Measurements from ENCODE around the gene MEGF10.
A peak's percentile ranks its signal among the peaks of the same experiment; 100 is the strongest.

The MEGF10 gene

GRCh38 chr5:127486471-127486870, 195.9 kb downstream of the MEGF10 start:
- no peak overlapping the region for H4K8ac ChIP-seq (ENCODE audit: low read depth, low read length)
- no peak overlapping the region for H2BK5ac ChIP-seq (ENCODE audit: low read length)
- no peaks in the 10 kb centered on the region for H3K79me1 ChIP-seq (ENCODE audit: low read length)
- H3K27ac ChIP-seq (ENCODE audit: low read depth, low read length), result no peak overlapping the region
- no peaks in the 10 kb centered on the region for H3K4me1 ChIP-seq (ENCODE audit: control insufficient read depth, low read depth, low read length)
- H3K36me3 ChIP-seq (ENCODE audit: control insufficient read depth, insufficient read depth, low read length), result no peaks in the 10 kb centered on the region
- H2BK120ac ChIP-seq (ENCODE audit: low read depth, low read length), result no peak overlapping the region
- H3K4ac ChIP-seq (ENCODE audit: low read depth, low read length), result no peak overlapping the region
- H3K4me2 ChIP-seq (ENCODE audit: low read length), result no peak overlapping the region
- H3K9ac ChIP-seq (ENCODE audit: low read length), result no peak overlapping the region
- no peaks in the 10 kb centered on the region for H3K79me2 ChIP-seq (ENCODE audit: control insufficient read depth, insufficient read depth, low read length)
- H3K4me3 ChIP-seq (ENCODE audit: low read length), result no peak overlapping the region
- DNase-seq, result no peak
- no peaks in the 10 kb centered on the region for H3K27me3 ChIP-seq (ENCODE audit: insufficient read depth, low read length, poor library complexity)
- no CpG with 5 or more reads among the region's 4 CpGs for WGBS (ENCODE audit: extremely low coverage, insufficient coverage, low lambda C conversion rate)
- no peak overlapping the region for H3K23ac ChIP-seq (ENCODE audit: low read length)
- H2BK15ac ChIP-seq (replicated peaks; ENCODE audit: low read depth), result no peak overlapping the region
- no peak overlapping the region for H3K56ac ChIP-seq (ENCODE audit: low read length)
- no peak overlapping the region for H3K18ac ChIP-seq (ENCODE audit: low read length)
- no peak overlapping the region for H2AK5ac ChIP-seq (ENCODE audit: low read length)
- no peak overlapping the region for H4K5ac ChIP-seq (ENCODE audit: low read length)

- no peak overlapping the region for H3K56ac ChIP-seq (ENCODE audit: low read length)
- no peak overlapping the region for H2BK15ac ChIP-seq (replicated peaks; ENCODE audit: low read depth)
- no peak overlapping the region for H4K8ac ChIP-seq (ENCODE audit: low read depth, low read length)
- no peaks in the 10 kb centered on the region for H3K79me2 ChIP-seq (ENCODE audit: control insufficient read depth, insufficient read depth, low read length)
- DNase-seq, result peak; percentile 49
- no peak overlapping the region for H2AK5ac ChIP-seq (ENCODE audit: low read length)
- no peaks in the 10 kb centered on the region for H3K79me1 ChIP-seq (ENCODE audit: low read length)
- H2BK120ac ChIP-seq (ENCODE audit: low read depth, low read length), result no peak overlapping the region
- no peak overlapping the region for H3K4me2 ChIP-seq (ENCODE audit: low read length)
- no peaks in the 10 kb centered on the region for H3K27me3 ChIP-seq (ENCODE audit: insufficient read depth, low read length, poor library complexity)
- H3K36me3 ChIP-seq (ENCODE audit: control insufficient read depth, insufficient read depth, low read length), result no peaks in the 10 kb centered on the region
- no peak overlapping the region for H3K4me3 ChIP-seq (ENCODE audit: low read length)
- H3K4me1 ChIP-seq (ENCODE audit: control insufficient read depth, low read depth, low read length), result no peaks in the 10 kb centered on the region
- no peak overlapping the region for H3K9ac ChIP-seq (ENCODE audit: low read length)
- no peak overlapping the region for H3K27ac ChIP-seq (ENCODE audit: low read depth, low read length)
- H4K5ac ChIP-seq (ENCODE audit: low read length), result no peak overlapping the region
- H3K4ac ChIP-seq (ENCODE audit: low read depth, low read length), result no peak overlapping the region
- H2BK5ac ChIP-seq (ENCODE audit: low read length), result no peak overlapping the region
- no peak overlapping the region for H3K23ac ChIP-seq (ENCODE audit: low read length)
- no CpG with 5 or more reads among the region's 3 CpGs for WGBS (ENCODE audit: extremely low coverage, insufficient coverage, low lambda C conversion rate)
- no peak overlapping the region for H3K18ac ChIP-seq (ENCODE audit: low read length)
These were observed 202.5 kb downstream of the MEGF10 start for GRCh38 chr5:127492854-127493738.

- no peak overlapping the region for H2BK15ac ChIP-seq (replicated peaks; ENCODE audit: low read depth)
- no peak overlapping the region for H3K4me2 ChIP-seq (ENCODE audit: low read length)
- H4K8ac ChIP-seq (ENCODE audit: low read depth, low read length), result no peak overlapping the region
- no peak overlapping the region for H3K9ac ChIP-seq (ENCODE audit: low read length)
- no peaks in the 10 kb centered on the region for H3K36me3 ChIP-seq (ENCODE audit: control insufficient read depth, insufficient read depth, low read length)
- H3K4me3 ChIP-seq (ENCODE audit: low read length), result no peak overlapping the region
- H4K5ac ChIP-seq (ENCODE audit: low read length), result no peak overlapping the region
- H3K79me2 ChIP-seq (ENCODE audit: control insufficient read depth, insufficient read depth, low read length), result no peaks in the 10 kb centered on the region
- H2BK5ac ChIP-seq (ENCODE audit: low read length), result no peak overlapping the region
- H2AK5ac ChIP-seq (ENCODE audit: low read length), result no peak overlapping the region
- H2BK120ac ChIP-seq (ENCODE audit: low read depth, low read length), result no peak overlapping the region
- no peak overlapping the region for H3K18ac ChIP-seq (ENCODE audit: low read length)
- no peaks in the 10 kb centered on the region for H3K27me3 ChIP-seq (ENCODE audit: insufficient read depth, low read length, poor library complexity)
- no peaks in the 10 kb centered on the region for H3K79me1 ChIP-seq (ENCODE audit: low read length)
- H3K4ac ChIP-seq (ENCODE audit: low read depth, low read length), result no peak overlapping the region
- H3K23ac ChIP-seq (ENCODE audit: low read length), result no peak overlapping the region
- no CpG with 5 or more reads among the region's 1 CpG for WGBS (ENCODE audit: extremely low coverage, insufficient coverage, low lambda C conversion rate)
- no peak overlapping the region for H3K27ac ChIP-seq (ENCODE audit: low read depth, low read length)
- DNase-seq, result no peak
- no peak overlapping the region for H3K56ac ChIP-seq (ENCODE audit: low read length)
- H3K4me1 ChIP-seq (ENCODE audit: control insufficient read depth, low read depth, low read length), result no peaks in the 10 kb centered on the region
These were observed 208.0 kb downstream of the MEGF10 start for GRCh38 chr5:127498548-127498947.

GRCh38 chr5:127505905-127506304, 215.3 kb downstream of the MEGF10 start:
- no peak overlapping the region for H3K9ac ChIP-seq (ENCODE audit: low read length)
- no peak overlapping the region for H3K56ac ChIP-seq (ENCODE audit: low read length)
- H3K27ac ChIP-seq (ENCODE audit: low read depth, low read length), result no peak overlapping the region
- no peak overlapping the region for H2BK15ac ChIP-seq (replicated peaks; ENCODE audit: low read depth)
- 100% methylated on average over 1 of the region's 2 CpGs for WGBS (ENCODE audit: extremely low coverage, insufficient coverage, low lambda C conversion rate)
- no peak overlapping the region for H2BK120ac ChIP-seq (ENCODE audit: low read depth, low read length)
- H4K8ac ChIP-seq (ENCODE audit: low read depth, low read length), result no peak overlapping the region
- no peak overlapping the region for H3K4ac ChIP-seq (ENCODE audit: low read depth, low read length)
- no peaks in the 10 kb centered on the region for H3K79me1 ChIP-seq (ENCODE audit: low read length)
- no peak overlapping the region for H3K18ac ChIP-seq (ENCODE audit: low read length)
- no peak for DNase-seq
- H3K23ac ChIP-seq (ENCODE audit: low read length), result no peak overlapping the region
- H3K4me3 ChIP-seq (ENCODE audit: low read length), result no peak overlapping the region
- H3K27me3 ChIP-seq (ENCODE audit: insufficient read depth, low read length, poor library complexity), result no peaks in the 10 kb centered on the region
- no peaks in the 10 kb centered on the region for H3K36me3 ChIP-seq (ENCODE audit: control insufficient read depth, insufficient read depth, low read length)
- no peaks in the 10 kb centered on the region for H3K4me1 ChIP-seq (ENCODE audit: control insufficient read depth, low read depth, low read length)
- no peak overlapping the region for H2BK5ac ChIP-seq (ENCODE audit: low read length)
- no peak overlapping the region for H3K4me2 ChIP-seq (ENCODE audit: low read length)
- no peak overlapping the region for H2AK5ac ChIP-seq (ENCODE audit: low read length)
- H4K5ac ChIP-seq (ENCODE audit: low read length), result no peak overlapping the region
- H3K79me2 ChIP-seq (ENCODE audit: control insufficient read depth, insufficient read depth, low read length), result no peaks in the 10 kb centered on the region

- no peak overlapping the region for H3K4me3 ChIP-seq (ENCODE audit: low read length)
- H4K8ac ChIP-seq (ENCODE audit: low read depth, low read length), result no peak overlapping the region
- H3K36me3 ChIP-seq (ENCODE audit: control insufficient read depth, insufficient read depth, low read length), result no peaks in the 10 kb centered on the region
- no peaks in the 10 kb centered on the region for H3K27me3 ChIP-seq (ENCODE audit: insufficient read depth, low read length, poor library complexity)
- no peak overlapping the region for H2BK15ac ChIP-seq (replicated peaks; ENCODE audit: low read depth)
- H3K79me2 ChIP-seq (ENCODE audit: control insufficient read depth, insufficient read depth, low read length), result no peaks in the 10 kb centered on the region
- no peak overlapping the region for H2AK5ac ChIP-seq (ENCODE audit: low read length)
- H3K4ac ChIP-seq (ENCODE audit: low read depth, low read length), result no peak overlapping the region
- DNase-seq, result no peak
- no peak overlapping the region for H4K5ac ChIP-seq (ENCODE audit: low read length)
- H2BK120ac ChIP-seq (ENCODE audit: low read depth, low read length), result no peak overlapping the region
- H3K9ac ChIP-seq (ENCODE audit: low read length), result no peak overlapping the region
- no CpG with 5 or more reads among the region's 6 CpGs for WGBS (ENCODE audit: extremely low coverage, insufficient coverage, low lambda C conversion rate)
- H3K4me2 ChIP-seq (ENCODE audit: low read length), result no peak overlapping the region
- H3K27ac ChIP-seq (ENCODE audit: low read depth, low read length), result no peak overlapping the region
- H3K18ac ChIP-seq (ENCODE audit: low read length), result no peak overlapping the region
- H3K4me1 ChIP-seq (ENCODE audit: control insufficient read depth, low read depth, low read length), result no peaks in the 10 kb centered on the region
- H3K23ac ChIP-seq (ENCODE audit: low read length), result no peak overlapping the region
- no peak overlapping the region for H3K56ac ChIP-seq (ENCODE audit: low read length)
- no peak overlapping the region for H2BK5ac ChIP-seq (ENCODE audit: low read length)
- no peaks in the 10 kb centered on the region for H3K79me1 ChIP-seq (ENCODE audit: low read length)
These were observed 216.0 kb downstream of the MEGF10 start for GRCh38 chr5:127506616-127507015.

All from mesendoderm (in vitro differentiated cells).